Cardiac ventricle fibroblast (primary cell): ENCODE data around the gene ZNF662. TPM values are rescaled to one million over a fixed set of nuclear protein-coding genes. Genes with fewer than 3 reads are reported as not detected.

Experiments used
- total RNA-seq: library from RNA; depleted of rRNA; stranded (reverse); fragments of >200 nt; gene quantifications from 2 replicates; pipeline ENCODE4 v1.2.3, GENCODE V29; 2015

Gene ZNF662
- total RNA-seq = 1.1 and 1.4 TPM in 2 replicates

DNA sequence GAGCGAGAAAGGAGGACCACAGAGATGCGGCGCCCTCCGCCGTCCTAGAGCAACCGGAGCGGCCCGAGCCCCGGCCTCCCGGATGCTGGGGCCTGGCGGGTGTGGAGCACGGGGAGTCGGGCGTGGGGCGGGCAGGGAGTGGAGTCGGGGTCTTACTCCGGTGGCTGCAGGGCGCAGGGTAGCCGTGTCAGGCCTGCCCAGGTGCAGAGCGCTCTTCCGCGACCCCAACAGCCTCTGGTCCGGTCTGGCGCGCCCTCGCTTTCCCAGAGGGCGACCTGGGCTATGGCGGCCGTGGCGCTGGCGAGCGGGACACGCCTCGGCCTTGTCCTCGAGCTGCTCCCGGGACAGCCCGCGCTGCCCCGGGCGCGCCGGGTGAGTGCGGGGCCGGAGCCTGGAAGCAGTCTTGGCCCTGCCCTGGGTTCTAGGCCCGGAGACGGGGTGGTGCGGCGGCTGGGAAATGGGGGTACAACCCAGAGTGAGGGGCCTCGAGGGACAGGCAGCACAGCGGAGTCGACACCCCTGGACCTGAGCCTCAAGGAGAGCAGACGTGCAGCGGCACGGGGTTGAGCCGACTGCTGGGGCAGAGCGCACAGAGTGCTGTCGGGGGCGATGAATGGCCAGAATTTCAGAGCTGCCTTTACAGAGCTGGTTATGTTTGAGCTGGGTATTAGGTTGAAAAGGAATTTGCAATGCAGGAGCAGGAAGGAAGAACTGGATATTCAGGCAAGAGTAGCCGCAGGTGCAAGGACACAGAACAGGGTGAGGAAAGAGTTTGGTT is at the start of gene ZNF662:
Gene ZNF662, plus strand, starts transcription at position 73 of the 778 bp plus-strand sequence. CDS start 1,973 bp downstream, outside the sequence.

DNA sequence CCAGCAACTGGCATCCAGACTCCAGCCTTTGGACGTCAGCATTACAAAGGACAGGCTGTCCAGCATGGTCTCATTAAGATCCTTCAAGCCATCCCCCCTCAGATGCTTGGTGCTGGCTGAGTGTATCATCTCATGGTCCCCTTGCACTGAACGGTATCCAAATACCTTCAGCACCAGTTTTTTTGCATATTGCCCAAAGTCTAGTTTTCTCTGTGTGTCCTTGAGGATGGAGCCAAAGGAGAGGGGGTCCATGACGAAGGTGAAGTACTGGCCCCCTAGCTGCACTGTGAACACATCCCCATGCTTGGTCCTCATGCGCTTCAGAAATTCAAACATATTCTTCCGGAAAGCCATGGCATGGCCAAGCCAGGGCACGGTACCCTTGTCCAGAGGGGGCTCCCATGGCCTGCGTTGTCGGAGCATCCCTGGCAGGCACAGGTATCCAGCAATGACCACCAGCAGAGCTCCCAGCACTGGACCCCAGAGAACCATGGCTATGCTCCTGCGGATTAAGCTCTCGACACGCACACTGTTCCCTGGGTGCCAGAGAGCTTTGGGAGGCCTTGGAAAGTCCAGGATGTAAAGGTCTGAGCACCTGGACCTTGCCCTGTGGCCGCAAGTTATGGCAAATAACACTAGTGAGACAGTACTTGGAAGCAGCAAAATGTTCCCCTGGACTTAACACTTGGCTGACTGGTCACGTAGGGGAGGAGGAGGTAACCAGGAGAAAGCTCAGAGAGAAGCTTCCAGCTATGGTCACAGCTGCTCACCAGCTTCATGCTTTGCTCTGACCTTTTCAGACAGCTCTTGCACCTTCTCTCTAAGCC is 30.4 kb upstream of the ZNF662 start, which contains the start of gene CYP8B1:
Gene CYP8B1, minus strand, starts transcription at position 555 of the 827 bp plus-strand sequence. Its CDS starts 63 bp downstream, at position 492.

Other genes starting within 250 kb of the ZNF662 start
- gene KLHL40, start 220.6 kb upstream of the ZNF662 start, total RNA-seq = not detected in 2 replicates
- not detected in 2 replicates for gene HHATL, start 203.3 kb upstream of the ZNF662 start, total RNA-seq
- gene CCDC13, start 132.9 kb upstream of the ZNF662 start, total RNA-seq = 1.4 and 2.0 TPM in 2 replicates
- 72.4 and 82.8 TPM in 2 replicates for gene HIGD1A, start 101.7 kb upstream of the ZNF662 start, total RNA-seq
- gene ACKR2, start 96.7 kb upstream of the ZNF662 start, total RNA-seq = 0.39 and 1.00 TPM in 2 replicates
- not detected in 2 replicates for gene CYP8B1, start 30.3 kb upstream of the ZNF662 start, total RNA-seq
- 0.15 and 0.75 TPM in 2 replicates for gene GASK1A, start 73.2 kb downstream of the ZNF662 start, total RNA-seq
- 11.0 and 13.6 TPM in 2 replicates for gene POMGNT2, start 199.9 kb downstream of the ZNF662 start, total RNA-seq